HG03521 (cell line): ENCODE results near the gene ABCA2.
"Not testable (repeated sequence)": the region's sequence is repeated elsewhere in the genome, so short reads cannot be mapped to it uniquely, and the experiment has no call there.

Experiments used
- ATAC-seq: cut with Tn5 transposase; IDR thresholded peaks from one replicate; pipeline ENCODE4 v1.9.1; 2021; ENCODE audit warnings: mild to moderate bottlenecking, moderate library complexity; ENCODE audit not compliant: unreplicated experiment

ABCA2 gene

DNA sequence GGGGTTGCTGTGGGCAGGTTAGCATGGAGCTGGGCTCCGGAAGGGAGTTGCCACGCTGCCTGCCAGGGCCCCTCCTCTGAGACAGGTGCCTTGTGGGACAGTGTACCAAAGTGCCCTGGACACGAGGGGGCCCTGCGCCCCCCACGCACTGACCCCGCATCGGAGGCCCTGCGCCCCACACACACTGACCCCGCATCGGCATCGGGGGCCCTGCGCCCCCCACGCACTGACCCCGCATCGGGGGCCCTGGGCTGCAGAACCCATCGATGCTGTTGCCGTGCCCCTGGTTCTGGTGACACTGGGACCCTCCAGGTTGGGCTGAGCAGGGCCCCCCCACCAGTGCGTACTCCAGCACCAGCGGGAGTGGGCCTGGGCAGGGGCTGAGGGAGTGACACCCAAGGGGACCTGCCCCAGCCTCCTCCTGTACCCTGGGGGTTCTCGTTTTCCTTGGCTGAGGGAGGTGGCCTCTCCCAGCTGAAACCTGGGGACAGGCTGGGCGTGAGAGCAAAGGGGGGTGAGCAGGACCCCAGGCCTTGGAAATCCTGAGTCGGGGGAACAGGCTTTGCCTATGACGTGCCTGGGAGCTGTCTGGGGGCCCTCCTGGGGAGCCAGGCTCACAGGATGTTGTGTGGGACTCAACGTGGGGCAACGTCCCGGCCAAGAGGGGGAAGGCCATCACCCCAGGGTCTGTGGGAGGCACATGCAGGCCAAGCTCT, 35.4 kb upstream of the ABCA2 start:
- no peak for ATAC-seq

DNA sequence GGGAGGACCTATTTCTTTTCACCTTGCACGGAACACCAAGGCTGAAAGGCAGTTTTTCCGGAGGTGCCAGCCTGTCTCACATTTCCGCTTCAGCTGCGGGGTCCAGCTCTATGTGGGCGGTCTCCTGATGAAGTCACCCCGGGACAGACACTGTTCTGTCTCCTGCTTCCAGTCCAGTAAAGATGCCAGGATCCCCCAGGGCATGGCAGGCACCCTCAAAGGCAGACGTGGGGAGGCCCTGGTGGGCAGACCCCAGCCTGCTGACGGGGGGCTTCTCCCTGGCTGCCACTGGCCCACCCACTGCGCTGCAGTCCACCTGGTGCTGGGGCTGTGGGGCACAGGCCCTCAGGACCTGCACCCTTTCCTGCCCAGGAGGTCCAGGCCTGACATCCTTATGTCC, 34.8 kb upstream of the ABCA2 start:
- ATAC-seq = not testable (repeated sequence)

DNA sequence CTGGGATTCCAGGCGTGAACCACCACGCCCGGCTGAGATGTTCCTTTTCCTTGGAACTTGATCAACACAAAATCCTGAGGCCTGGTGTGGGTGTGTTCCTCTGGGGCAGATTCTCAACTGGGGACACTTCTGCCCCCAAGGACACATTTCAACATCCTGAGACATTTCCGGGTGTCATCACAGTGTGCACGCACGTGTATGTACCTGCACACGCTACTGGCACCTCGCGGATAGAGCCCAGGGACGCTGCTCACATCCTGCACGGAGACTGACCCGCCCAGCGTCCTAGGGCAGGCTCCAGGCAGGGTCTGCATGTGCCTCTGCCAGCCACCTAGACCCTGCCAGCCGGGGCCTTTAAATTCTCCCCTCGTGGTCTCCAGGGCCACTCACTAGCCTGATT, 34.3 kb upstream of the ABCA2 start:
- ATAC-seq = no peak

DNA sequence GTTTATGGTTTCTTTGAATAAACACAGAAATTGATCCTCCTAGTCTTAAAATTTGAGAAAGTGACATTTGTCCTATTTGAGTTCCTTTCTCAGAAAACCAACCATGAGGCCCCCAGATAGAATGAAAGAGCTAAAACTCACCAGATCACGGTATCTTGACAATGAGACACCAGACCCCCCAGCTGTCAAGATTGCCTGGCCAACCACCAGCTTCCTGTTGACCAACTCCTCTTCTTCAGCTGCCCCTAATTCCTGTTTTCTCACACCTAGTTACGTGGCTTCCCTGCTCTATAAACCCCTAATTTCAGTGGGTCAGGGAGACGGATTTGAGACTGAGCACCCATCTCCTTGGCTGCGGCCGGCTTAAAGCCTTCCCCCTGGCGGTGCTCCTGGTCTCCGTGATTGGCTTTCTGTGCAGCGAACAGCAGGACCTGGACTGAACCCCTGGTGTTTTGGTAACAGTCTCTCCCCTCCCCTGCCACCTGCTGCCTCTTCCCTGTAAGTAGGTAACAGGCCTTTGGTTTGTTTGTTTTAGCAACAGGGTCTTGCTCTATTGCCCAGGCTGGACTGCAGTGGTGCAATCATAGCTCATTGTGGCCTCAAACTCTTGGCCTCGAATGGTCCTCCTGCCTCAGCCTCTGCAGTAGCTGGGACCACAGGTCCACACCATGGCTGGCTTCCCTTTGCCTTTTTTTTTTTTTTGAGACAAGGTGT, 30.6 kb upstream of the ABCA2 start:
- no peak for ATAC-seq

DNA sequence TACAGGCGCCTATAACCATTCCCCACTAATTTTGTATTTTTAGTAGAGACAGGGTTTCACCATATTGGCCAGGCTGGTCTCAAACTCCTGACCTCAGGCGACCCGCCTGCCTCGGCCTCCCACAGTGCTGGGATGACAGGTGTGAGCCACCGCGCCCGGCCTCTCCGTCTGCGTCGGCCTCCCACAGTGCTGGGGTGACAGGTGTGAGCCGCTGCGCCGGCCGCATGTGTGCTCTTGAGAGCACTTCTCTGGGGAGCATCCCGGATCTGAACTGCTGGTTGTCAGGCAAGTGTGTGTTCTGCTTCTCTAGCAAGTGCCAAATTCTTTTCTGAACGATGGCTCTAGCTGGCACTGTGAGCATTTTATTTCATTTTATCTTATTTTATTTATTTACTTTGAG, 29.5 kb upstream of the ABCA2 start:
- no peak for ATAC-seq

DNA sequence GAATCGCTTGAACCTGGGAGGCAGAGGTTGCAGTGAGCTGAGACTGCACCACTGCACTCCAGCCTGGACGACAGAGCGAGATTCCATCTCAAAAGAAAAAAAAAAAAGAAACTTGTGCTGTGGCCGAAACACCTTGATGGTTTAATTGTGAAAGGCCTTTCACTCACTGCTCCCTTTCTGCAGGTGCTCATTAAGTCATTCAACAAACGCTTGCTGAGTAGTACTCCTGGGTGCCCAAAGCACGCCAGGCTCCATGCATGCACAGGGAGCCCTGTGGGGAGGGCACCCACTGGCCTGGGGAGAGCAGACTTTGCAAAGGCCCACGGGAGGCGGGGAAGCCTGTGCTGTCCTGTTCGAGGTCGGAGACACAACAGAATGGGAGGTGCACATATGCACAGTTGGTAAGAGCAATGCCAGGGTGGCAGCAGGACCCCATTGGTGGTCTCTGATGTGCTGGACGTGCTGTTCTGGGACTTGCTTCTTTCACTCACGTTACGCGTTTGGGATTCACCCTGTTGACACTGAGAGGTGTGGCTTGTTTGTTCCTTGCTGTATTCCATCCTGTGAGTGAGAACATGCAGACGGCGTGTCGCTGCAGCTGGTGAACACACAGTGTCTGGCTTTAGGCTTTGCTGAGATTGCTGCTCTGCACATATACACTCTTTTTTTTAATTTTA, 28.8 kb upstream of the ABCA2 start:
- no peak for ATAC-seq

DNA sequence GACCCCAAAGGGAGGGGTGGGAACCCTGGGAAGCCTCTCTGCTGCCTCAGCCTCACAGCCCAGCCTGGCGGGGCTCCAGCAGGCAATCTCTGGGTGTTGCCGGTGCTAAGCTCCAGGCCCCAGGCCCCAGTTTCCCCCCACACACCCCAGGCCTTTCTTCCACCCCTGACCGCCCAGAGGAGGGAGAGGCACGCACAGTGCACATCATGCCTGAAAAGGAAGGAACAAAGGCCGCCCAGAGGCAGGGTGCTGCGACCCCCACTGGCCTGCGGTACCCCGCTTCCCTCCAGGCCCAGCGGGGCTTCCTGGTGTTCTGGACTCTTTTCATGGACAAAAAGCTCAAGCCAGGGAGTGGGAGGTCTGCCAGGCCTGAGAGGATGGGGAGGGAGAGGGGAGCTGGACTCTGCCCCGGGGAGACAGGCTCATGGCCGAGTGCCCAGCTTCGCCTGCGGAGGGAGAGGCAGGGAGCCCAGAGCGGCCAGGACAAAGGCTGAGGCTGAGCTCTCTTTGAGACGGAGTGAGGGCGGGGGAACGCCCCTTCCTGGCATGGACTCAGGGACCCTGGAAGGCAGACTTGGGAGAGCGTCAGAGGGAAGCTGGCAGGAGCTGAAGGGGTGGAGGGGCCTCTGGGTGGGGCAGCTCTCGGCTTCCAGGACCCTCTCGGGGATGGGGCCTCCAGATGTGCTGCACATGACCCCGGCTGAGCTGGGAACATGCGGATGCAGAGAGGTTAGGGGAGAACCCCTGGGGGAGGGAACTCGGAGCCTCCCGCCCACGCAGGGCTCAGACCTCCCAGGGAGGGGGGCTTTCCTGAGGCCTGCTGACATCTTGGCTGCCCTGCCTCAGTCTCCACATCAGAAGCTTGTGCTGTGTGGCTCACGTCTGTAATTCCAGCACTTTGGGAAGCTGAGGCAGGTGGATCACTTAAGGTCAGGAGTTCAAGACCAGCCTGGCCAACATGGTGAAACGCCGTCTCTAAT, 27.6 kb upstream of the ABCA2 start:
- ATAC-seq = no peak

DNA sequence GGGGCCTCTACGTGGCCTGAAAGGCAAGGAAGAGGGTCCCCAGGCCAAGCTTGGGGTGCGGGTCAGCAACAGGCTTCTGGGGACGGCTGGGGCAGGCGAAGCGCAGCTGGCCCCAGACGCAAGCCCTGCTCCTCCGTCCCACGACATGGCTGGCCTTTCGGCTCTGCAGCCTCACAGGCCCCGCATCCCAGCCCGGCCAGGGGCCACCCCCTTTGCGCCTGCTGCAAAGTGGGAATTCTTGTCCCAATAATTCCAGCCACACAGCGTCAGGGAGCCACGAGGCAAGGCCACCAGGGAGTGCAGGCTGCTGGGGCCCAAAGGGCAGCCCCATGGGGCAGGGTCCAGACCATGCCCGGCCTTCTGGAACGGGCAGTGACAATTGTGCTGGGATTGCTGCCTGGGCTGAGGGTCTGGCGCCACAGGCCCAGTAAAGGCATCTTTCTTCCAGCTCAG, 26.9 kb upstream of the ABCA2 start:
- no peak for ATAC-seq

DNA sequence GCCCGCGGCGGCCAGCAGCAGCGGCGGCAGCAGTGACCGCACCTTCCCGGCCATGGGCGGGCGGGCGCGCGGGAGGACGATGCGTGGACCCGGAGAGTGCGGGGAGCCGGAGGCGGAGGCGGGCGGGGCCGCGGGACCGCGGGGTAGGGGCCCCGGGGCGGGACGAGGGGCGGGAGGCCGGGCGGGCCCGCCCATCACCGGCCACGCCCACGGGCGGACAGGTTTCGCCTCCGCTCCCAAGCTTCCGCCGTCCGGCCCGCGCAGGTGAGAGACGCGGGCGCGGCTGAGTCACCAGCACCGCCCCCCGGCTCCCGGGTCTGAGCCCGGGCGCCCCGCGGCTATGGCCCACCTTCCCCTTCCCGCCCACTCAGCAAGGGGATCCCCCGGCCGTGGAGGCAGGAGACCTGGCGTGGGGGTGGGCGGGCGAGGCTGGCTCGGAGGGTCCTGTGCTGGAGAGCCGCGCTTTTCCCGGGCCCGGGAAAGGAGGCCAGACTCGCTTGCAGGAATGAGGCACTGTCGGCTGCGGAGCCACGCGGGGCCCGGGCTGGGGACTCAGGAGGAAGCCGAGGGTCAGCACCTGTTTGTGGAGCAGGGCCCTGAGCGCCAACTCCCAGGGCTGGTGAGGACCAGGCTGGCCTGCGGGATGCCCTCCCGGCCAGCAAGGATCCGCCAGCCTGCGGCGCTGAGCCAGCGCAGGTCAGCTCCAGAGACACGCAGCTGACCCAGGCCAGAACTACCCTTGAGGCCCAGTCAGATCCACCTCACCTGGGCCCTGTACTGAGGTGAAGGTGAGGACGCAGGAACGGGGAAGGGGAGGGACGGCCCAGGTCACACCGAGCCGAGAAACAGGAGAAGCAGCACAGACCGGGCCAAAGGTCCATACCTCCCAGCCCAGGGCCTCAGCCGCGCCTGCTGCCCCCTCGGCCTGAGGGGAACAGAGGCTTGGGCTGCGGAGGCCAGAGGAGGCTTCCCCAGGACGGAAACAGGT, 26.2 kb upstream of the ABCA2 start, which contains the start of gene ENTPD2:
TSS of gene ENTPD2 (minus strand) at position 118 of the 988 bp plus-strand sequence. CDS start at position 54, 64 bp downstream.
- ATAC-seq = no peak

DNA sequence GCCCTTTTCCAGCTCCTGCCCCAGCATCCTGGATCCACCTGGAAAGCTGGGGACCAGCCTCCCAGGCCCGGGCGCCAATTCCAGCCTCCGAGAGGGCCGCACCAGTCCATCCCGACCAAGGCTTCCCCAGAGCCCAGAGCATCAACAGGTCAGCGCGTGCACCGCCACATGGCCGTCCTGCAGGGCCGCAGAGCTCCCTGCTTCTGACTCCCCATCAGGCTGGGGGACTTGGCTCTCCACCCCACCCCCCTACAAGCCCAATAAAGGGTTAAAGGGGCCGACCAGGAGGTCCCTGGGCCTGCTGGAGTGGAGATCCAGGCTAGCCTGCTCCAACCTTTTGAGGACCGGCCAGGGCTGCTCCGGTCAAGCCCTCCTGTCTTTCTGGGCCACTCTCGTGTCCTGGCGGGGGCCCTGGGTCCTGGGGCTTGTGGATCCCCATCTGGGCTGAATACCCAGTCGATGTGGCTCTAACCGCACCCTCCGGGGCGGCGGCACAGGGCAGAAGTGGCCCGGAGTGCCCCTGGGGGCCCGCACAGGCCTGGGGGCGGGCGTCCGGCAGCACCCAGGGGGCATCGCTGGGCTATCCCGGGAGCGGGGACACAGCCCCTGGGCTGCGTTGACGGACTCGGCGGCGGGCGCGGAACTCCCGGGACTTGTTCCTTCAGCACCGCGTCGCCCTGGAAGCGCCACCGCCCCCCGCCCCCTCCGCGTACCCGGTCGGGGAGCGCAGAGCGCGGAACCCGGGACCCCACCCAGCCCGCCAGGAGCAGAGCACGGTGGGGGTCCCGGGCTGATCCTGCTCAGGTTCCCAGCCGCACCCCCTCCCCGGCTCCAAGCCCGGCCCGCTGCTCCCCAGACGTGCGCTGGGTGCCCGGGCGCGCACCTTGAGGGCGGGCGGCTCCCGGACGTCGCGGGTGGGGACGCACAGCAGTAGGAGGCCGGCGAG, 25.2 kb upstream of the ABCA2 start:
- ATAC-seq = no peak

DNA sequence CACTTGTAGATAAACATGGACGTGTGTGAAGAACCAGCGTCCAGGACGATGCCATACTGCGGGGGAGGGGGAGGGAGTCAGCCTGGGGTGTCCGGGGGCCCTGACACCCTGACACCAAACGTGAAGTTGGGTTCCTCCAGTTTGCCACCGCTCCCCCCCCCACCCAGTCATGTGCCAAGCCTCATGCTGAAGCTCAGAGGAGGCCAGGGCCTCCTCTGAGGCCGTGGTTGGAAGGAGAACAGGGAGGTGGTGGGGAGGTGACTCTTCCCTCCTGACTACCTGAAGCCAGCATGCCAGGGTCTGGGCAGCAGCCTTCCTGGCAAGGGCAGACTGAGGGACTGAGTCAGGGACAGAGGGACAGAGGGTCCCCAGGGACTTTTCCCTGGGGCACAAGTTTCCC, 24.3 kb upstream of the ABCA2 start:
- no peak for ATAC-seq

DNA sequence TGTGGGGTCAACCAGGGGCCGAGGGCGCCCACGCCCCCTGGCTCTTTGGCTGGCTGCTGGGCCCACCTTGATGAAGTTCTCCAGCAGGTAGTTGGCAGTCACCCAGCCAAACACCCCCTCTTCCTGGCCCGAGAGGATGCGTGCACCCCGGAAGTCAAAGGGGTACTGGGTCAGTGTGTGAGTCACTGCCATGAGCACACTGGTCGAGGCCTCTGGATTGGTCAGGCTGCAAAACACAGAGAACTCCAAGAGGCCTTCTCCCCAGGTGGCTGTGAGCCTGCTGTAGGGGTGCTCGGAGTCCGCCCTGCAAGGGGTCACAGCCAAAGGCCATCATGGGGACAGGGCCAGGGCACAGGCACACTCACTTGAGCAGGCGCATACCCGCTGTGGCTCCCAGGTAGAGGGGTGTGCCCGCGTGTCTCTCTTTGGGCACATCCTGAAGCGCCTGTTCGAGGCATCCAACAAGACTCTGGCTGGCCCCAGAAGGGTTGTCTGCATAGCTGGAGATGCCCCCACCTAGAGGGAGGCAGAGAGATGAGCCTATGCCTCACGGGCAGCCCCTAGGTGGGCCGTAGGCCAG, 23.2 kb upstream of the ABCA2 start:
- no peak for ATAC-seq

DNA sequence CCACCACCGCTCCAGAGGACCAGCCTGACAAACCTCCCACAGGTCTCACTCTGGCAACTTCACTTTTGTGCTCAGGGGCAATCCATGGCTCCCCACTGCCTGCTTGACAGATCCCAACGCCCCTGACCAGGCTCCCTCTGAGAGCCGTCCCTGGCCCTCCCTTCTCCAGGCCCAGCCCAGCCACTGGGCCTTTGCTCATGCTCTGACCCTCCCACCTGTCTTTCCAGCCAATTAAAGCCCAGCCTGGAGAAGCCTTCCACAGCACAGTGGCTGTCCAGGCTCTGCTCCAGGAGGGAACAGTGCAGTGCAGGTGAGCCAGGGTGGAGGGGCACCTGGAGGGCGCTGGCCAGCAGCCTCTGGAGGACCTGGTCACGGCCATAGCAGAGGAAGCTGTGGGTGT, 22.5 kb upstream of the ABCA2 start:
- ATAC-seq = no peak

DNA sequence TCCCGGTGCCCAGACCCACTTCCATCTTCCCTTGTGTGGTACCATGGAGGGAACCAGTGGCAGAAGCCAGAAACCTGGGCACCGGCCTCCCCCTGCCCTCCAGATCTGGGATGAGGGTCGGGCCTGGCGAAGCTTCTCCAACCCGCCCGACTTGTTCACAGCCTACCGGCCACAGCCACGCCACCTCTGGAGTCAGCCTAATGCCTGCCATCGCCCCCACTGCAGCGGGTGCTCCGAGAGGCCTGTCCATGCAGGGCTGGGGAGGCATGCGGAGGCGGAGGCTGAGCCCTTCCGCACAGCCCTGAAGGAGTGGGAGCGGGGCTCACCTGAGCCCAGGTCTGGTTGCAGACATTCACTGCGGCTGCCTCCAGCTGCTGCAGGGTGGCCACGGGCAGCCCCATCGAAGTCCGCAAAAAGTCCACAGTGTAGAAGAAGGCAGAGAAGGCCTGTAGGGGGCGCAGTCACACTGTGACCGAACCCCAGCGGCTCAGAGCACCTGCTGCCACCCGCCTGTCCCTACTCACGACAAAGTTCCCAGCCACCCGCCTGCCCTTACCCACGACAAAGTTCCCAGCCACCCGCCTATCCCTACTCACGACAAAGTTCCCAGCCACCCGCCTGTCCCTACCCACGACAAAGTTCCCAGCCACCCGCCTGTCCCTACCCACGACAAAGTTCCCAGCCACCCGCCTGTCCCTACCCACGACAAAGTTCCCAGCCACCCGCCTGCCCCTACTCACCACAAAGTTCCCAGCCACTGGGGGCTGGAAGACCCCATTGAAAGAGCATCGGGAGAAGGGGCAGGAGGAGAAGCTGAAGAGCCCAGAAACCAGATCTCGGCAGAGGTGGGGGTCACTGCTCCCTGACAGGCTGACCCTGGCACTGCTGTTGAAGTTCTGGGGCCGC, 21.8 kb upstream of the ABCA2 start:
- no peak for ATAC-seq

DNA sequence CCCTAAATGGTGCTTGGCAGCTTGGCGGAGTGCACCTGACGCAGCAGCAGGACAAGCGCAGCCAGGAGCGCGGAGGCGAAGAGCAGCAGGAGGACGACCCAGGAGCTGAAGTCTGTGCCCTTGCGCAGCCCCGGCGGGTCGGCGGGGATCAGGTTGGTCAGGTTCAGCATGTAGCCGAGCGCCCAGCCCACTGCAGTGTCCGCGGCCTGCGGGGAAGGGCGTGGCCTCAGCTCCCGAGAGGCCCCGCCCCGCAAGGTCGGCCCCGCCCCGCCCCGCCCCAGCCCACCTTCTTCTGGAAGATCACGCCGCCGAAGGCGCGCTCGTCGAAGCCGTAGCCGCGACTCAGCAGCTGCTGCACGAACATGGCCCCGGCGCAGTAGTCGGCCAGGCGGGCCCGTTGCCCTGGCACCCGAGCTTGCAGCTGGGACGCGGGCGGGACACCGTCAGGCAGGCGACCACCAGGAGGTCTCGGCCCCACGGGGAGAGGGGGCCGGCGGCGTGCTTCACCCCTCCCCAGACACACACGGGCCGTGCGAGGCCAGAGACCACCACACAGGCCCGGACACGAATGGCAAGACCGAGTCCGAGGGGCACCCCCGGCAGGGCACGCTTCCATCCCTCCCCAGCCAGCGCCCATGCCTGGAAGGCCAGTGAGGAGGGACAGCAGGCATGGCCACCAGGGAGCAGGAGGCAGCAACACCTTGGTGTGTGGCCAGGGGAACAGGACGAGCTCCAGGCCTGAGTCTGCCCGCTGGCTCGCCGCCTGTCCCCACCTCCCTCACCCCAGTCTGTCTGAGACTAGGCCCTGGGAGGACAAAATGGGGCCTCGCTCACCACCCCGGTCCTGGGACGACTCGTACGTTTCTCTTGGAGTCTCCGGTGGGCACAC, 20.9 kb upstream of the ABCA2 start:
- ATAC-seq = no peak
